A673 (cell line): ENCODE data around the gene WNT3. TPM values are rescaled to one million over a fixed set of nuclear protein-coding genes. Genes with fewer than 3 reads are reported as not detected.

Experiments
- BruUV-seq: library from RNA; stranded (reverse); fragments of 400-500 nt; replicated peaks from 2 replicates; lab custom pipeline; 2021; lab: Mats Ljungman, UMichigan
- CTCF ChIA-PET: fragments of 300-600 bp; sonication (Branson Sonifier 250); formaldehyde crosslinking; loops from one replicate; lab custom pipeline; 2022; ENCODE audit warnings: antibody characterized with exemption; lab: Charles Lee
- POLR2A ChIA-PET: fragments of 300-600 bp; sonication (Branson Sonifier 250); formaldehyde crosslinking; loops from one replicate; lab custom pipeline; 2022; ENCODE audit warnings: antibody characterized with exemption; ENCODE audit not compliant: low non-redundant PET; lab: Charles Lee
- DNase-seq: peaks from one replicate; pipeline ENCODE4 v3.0.0-alpha.2; 2015; ENCODE audit warnings: low spot score
- H3K27ac ChIP-seq: fragments of 200-600 bp; sonication (generic); 2 replicates; pipeline ENCODE4 v1.5.1; 2016; ENCODE audit warnings: mixed run types, low read depth, mild to moderate bottlenecking, mixed read lengths, antibody characterized with exemption, low read length; ENCODE audit not compliant: poor library complexity, severe bottlenecking
- H3K27me3 ChIP-seq: fragments of 200-600 bp; sonication (generic); replicated peaks from 2 replicates; pipeline ENCODE4 v1.6.1; 2017; ENCODE audit warnings: mixed run types, low read depth, mild to moderate bottlenecking, mixed read lengths, antibody characterized with exemption, low read length; ENCODE audit not compliant: insufficient read depth, poor library complexity
- H3K36me3 ChIP-seq: fragments of 200-600 bp; sonication (generic); 2 replicates; pipeline ENCODE4 v1.6.1; 2016; ENCODE audit warnings: mixed run types, mild to moderate bottlenecking, mixed read lengths, antibody characterized with exemption, low read length; ENCODE audit not compliant: insufficient read depth, poor library complexity, severe bottlenecking
- H3K4me1 ChIP-seq: fragments of 200-600 bp; sonication (generic); 2 replicates; pipeline ENCODE4 v1.6.1; 2017; ENCODE audit warnings: mixed run types, mild to moderate bottlenecking, mixed read lengths, antibody characterized with exemption, low read length; ENCODE audit not compliant: insufficient read depth, poor library complexity, severe bottlenecking
- H3K4me3 ChIP-seq: fragments of 200-600 bp; sonication (generic); 2 replicates; pipeline ENCODE4 v1.5.1; 2016; ENCODE audit warnings: low read depth, mixed run types, mild to moderate bottlenecking, mixed read lengths, low read length; ENCODE audit not compliant: poor library complexity, severe bottlenecking
- H3K9me3 ChIP-seq: fragments of 200-600 bp; sonication (generic); 2 replicates; pipeline ENCODE4 v1.6.1; 2016; ENCODE audit warnings: mixed run types, low read depth, mild to moderate bottlenecking, mixed read lengths, antibody characterized with exemption, low read length; ENCODE audit not compliant: poor library complexity, severe bottlenecking
- EZH2 ChIP-seq: fragments of 200-600 bp; sonication (generic); IDR thresholded peaks from 2 replicates; pipeline ENCODE4 v1.6.1; 2017; ENCODE audit warnings: borderline replicate concordance, low read depth, mild to moderate bottlenecking, mixed read lengths, antibody characterized with exemption, low read length; ENCODE audit not compliant: poor library complexity, severe bottlenecking
- intact Hi-C: fragments of 100-400 bp; cut with micrococcal nuclease; formaldehyde crosslinking; loops from one replicate; pipeline ENCODE4 v1.10.0; 2022; ENCODE audit not compliant: unreplicated experiment
- total RNA-seq: library from RNA; stranded (reverse); gene quantifications from 2 replicates; pipeline ENCODE4 v1.2.3, GENCODE V29; 2021
- TF ChIP-seq, protein P1 (sequence below): fragments of 300-800, 200-600 bp; sonication (generic); conservative IDR thresholded peaks from 2 replicates; pipeline ENCODE4 v1.5.1; 2017; ENCODE audit warnings: low read depth, mild to moderate bottlenecking, antibody characterized with exemption, low read length, moderate library complexity, mixed read lengths

WNT3 gene
- total RNA-seq, 1 experiment from 2014 or later: 1.3 TPM

DNA sequence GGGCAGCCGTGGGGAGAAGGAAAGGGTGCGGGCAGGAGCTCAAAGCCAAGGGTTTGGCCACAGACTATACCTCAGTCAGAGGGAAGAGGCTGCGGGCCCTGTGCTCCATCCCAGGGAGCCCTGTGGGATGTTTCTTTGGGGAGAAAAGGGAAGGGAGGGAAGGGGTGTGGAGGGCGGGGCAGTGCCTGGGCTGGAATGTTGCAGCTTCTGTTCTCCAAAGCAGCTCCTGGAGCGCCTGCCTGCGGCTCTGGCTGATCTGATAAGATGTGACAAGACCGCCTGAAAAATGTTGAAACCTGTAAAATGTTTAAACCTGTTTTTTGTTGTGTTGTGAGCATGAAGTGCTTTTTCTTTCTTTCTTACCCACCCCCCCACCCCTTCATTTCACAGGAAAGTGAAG lies 32.8 kb downstream of the WNT3 start:
- H3K36me3 ChIP-seq: no peaks in the 10 kb centered on the region
- H3K27ac ChIP-seq: no peak overlapping the region
- no peak for DNase-seq
- BruUV-seq: no TSS peak
- no peak for TF ChIP-seq EZH2
- TF ChIP-seq, protein P1, sequence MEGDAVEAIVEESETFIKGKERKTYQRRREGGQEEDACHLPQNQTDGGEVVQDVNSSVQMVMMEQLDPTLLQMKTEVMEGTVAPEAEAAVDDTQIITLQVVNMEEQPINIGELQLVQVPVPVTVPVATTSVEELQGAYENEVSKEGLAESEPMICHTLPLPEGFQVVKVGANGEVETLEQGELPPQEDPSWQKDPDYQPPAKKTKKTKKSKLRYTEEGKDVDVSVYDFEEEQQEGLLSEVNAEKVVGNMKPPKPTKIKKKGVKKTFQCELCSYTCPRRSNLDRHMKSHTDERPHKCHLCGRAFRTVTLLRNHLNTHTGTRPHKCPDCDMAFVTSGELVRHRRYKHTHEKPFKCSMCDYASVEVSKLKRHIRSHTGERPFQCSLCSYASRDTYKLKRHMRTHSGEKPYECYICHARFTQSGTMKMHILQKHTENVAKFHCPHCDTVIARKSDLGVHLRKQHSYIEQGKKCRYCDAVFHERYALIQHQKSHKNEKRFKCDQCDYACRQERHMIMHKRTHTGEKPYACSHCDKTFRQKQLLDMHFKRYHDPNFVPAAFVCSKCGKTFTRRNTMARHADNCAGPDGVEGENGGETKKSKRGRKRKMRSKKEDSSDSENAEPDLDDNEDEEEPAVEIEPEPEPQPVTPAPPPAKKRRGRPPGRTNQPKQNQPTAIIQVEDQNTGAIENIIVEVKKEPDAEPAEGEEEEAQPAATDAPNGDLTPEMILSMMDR: no peak
- intact Hi-C loops: no loop called here
- CTCF ChIA-PET: no interaction called here
- H3K4me1 ChIP-seq: no peaks in the 10 kb centered on the region
- H3K4me3 ChIP-seq: no peak overlapping the region
- POLR2A ChIA-PET: no interaction called here
- H3K9me3 ChIP-seq: no peaks in the 10 kb centered on the region
- no peaks in the 10 kb centered on the region for H3K27me3 ChIP-seq

DNA sequence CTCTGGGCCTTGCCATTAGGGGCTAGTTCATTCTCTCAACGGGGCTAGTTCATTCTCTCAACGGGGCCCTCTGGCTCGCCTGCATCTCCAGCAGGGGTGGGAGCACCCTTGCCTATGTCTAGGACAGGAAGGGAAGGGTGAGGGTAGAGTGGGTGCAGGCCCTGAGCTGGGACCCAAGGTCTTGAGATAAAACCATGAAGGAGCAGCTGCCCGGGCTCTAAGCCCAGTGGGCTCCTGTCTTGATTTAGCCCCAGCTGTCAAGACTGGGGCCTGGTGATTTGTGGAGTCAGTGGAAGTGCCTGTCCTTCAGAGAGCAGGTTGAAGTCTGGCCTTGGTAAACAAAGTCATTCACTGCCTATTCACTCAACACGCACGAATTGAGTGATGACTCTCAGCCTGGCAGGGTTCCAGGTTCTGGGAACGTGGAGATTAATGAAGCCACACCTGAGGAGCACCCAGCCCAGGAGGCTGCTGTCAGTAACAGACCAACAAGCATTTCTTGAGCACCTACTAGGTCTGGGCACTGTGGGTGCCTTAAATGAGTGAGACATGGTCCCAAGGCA lies 35.4 kb downstream of the WNT3 start:
- Histone ChIP-seq H3K27me3 (no peaks in the 10 kb centered on the region), H3K9me3 (no peaks in the 10 kb centered on the region), H3K4me1 (no peaks in the 10 kb centered on the region), H3K36me3 (no peaks in the 10 kb centered on the region), H3K4me3 (no peak overlapping the region), H3K27ac (no peak overlapping the region)
- ChIA-PET CTCF (no interaction called here), POLR2A (no interaction called here)
- BruUV-seq: no TSS peak
- intact Hi-C loops: no loop called here
- no peak for TF ChIP-seq EZH2
- TF ChIP-seq, protein P1: no peak
- DNase-seq: no peak

DNA sequence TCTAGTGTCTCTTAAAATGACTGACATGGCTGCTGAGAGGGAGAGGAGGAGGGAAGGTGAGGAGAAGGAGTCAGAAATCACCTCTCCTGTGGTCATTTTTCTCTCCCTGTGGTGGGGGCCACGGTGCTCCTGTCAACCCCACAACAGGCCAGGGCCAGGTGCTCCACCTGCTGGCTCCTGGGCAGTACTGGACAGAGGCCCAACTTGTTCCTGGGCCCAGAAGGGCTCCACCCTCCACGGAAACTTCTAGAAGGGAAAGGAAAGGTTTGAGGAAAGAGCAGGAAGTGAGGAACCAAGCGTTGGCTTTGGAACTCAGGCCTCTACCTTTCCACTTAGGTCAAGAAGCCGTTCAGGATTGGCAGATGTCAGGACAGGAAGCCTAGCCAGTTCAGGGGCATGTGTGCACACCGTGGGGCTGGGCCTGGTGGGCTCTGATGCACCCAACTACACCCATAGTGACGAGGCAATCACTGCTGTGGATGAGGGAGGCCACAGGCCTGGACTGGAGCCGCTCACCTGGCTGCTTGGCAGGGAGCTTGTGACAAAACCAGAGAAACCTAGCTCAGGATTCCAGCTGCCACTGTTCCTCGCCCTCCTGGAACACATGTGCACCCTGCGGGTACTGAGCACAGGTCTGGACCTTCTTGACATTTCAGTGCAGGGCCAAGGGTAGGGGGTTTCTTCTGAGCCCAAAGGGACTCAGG lies 36.1 kb downstream of the WNT3 start:
- no peak overlapping the region for H3K4me3 ChIP-seq
- CTCF ChIA-PET: no interaction called here

More for the DNA sequence above, 36.1 kb downstream of the WNT3 start:
- Histone ChIP-seq H3K4me1 (no peaks in the 10 kb centered on the region), H3K27ac (no peak overlapping the region), H3K36me3 (no peaks in the 10 kb centered on the region), H3K9me3 (no peaks in the 10 kb centered on the region), H3K27me3 (no peaks in the 10 kb centered on the region)
- POLR2A ChIA-PET: no interaction called here
- no peak for DNase-seq
- BruUV-seq: no TSS peak
- intact Hi-C loops: no loop called here
- no peak for TF ChIP-seq EZH2
- TF ChIP-seq, protein P1: peak; percentile 48
